Measurements from ENCODE around the gene TPO. TPM values are rescaled to one million over a fixed set of nuclear protein-coding genes. Genes with fewer than 3 reads are reported as not detected.
"Not testable (repeated sequence)": the region's sequence is repeated elsewhere in the genome, so short reads cannot be mapped to it uniquely, and the experiment has no call there.

Gene TPO
- total RNA-seq, 2 experiments from 2014 or later = not detected

GRCh38 chr2:1414901-1415300, 1.6 kb downstream of the TPO start:
- H3K4me3 Mint-ChIP-seq; DNase-seq; H3K4me1 Mint-ChIP-seq (ENCODE audit: low read depth); CTCF ChIA-PET; H3K36me3 Mint-ChIP-seq (ENCODE audit: low read depth); intact Hi-C loops (cut with micrococcal nuclease); H3K27ac Mint-ChIP-seq; H3K27me3 Mint-ChIP-seq (ENCODE audit: low read depth); H3K9me3 Mint-ChIP-seq: not testable (repeated sequence)

GRCh38 chr2:1415501-1415900, 2.2 kb downstream of the TPO start:
- no peaks in the 10 kb centered on the region for H3K9me3 Mint-ChIP-seq

GRCh38 chr2:1418566-1418965, 5.3 kb downstream of the TPO start:
- Mint-ChIP-seq H3K4me3 (no peak overlapping the region), H3K27me3 (ENCODE audit: low read depth) (no peaks in the 10 kb centered on the region), H3K4me1 (ENCODE audit: low read depth) (no peaks in the 10 kb centered on the region), H3K9me3 (no peaks in the 10 kb centered on the region), H3K36me3 (ENCODE audit: low read depth) (no peaks in the 10 kb centered on the region), H3K27ac (no peak overlapping the region)
- intact Hi-C loops (cut with micrococcal nuclease) = no loop called here
- CTCF ChIA-PET = no interaction called here
- no peak for DNase-seq

More at GRCh38 chr2:1415501-1415900, 2.2 kb downstream of the TPO start:
- intact Hi-C loops (cut with micrococcal nuclease) = no loop called here
- H3K27ac Mint-ChIP-seq = no peak overlapping the region
- no peaks in the 10 kb centered on the region for H3K27me3 Mint-ChIP-seq (ENCODE audit: low read depth)
- no peak for DNase-seq
- CTCF ChIA-PET = no interaction called here
- no peak overlapping the region for H3K4me3 Mint-ChIP-seq
- H3K4me1 Mint-ChIP-seq (ENCODE audit: low read depth) = no peaks in the 10 kb centered on the region
- H3K36me3 Mint-ChIP-seq (ENCODE audit: low read depth) = no peaks in the 10 kb centered on the region

GRCh38 chr2:1420746-1421480, 7.7 kb downstream of the TPO start:
- H3K9me3 Mint-ChIP-seq = no peaks in the 10 kb centered on the region
- intact Hi-C loops (cut with micrococcal nuclease) = no loop called here
- CTCF ChIA-PET = no interaction called here

GRCh38 chr2:1421731-1422130, 8.5 kb downstream of the TPO start:
- Mint-ChIP-seq H3K27me3 (ENCODE audit: low read depth) (no peaks in the 10 kb centered on the region), H3K4me3 (no peak overlapping the region), H3K4me1 (ENCODE audit: low read depth) (no peaks in the 10 kb centered on the region), H3K36me3 (ENCODE audit: low read depth) (no peaks in the 10 kb centered on the region), H3K27ac (no peak overlapping the region), H3K9me3 (no peaks in the 10 kb centered on the region)
- DNase-seq = no peak
- intact Hi-C loops (cut with micrococcal nuclease) = no loop called here
- CTCF ChIA-PET = no interaction called here

More at GRCh38 chr2:1420746-1421480, 7.7 kb downstream of the TPO start:
- Mint-ChIP-seq H3K4me1 (ENCODE audit: low read depth) (no peaks in the 10 kb centered on the region), H3K36me3 (ENCODE audit: low read depth) (no peaks in the 10 kb centered on the region), H3K27me3 (ENCODE audit: low read depth) (no peaks in the 10 kb centered on the region), H3K27ac (no peak overlapping the region), H3K4me3 (no peak overlapping the region)
- no peak for DNase-seq

GRCh38 chr2:1422131-1422530, 8.9 kb downstream of the TPO start:
- Mint-ChIP-seq H3K27me3 (ENCODE audit: low read depth) (no peaks in the 10 kb centered on the region), H3K4me3 (no peak overlapping the region), H3K9me3 (no peaks in the 10 kb centered on the region), H3K4me1 (ENCODE audit: low read depth) (no peaks in the 10 kb centered on the region), H3K27ac (no peak overlapping the region), H3K36me3 (ENCODE audit: low read depth) (no peaks in the 10 kb centered on the region)
- CTCF ChIA-PET = no interaction called here
- DNase-seq = no peak
- intact Hi-C loops (cut with micrococcal nuclease) = no loop called here

GRCh38 chr2:1422716-1423285, 9.5 kb downstream of the TPO start:
- Mint-ChIP-seq H3K9me3 (no peaks in the 10 kb centered on the region), H3K27me3 (ENCODE audit: low read depth) (no peaks in the 10 kb centered on the region), H3K4me1 (ENCODE audit: low read depth) (no peaks in the 10 kb centered on the region), H3K4me3 (no peak overlapping the region), H3K36me3 (ENCODE audit: low read depth) (no peaks in the 10 kb centered on the region), H3K27ac (no peak overlapping the region)
- CTCF ChIA-PET = no interaction called here
- intact Hi-C loops (cut with micrococcal nuclease) = no loop called here
- DNase-seq = no peak

GRCh38 chr2:1427086-1427485, 13.8 kb downstream of the TPO start:
- H3K9me3 Mint-ChIP-seq = no peaks in the 10 kb centered on the region
- no peaks in the 10 kb centered on the region for H3K36me3 Mint-ChIP-seq (ENCODE audit: low read depth)
- no peaks in the 10 kb centered on the region for H3K27me3 Mint-ChIP-seq (ENCODE audit: low read depth)
- intact Hi-C loops (cut with micrococcal nuclease) = no loop called here
- H3K4me3 Mint-ChIP-seq = no peak overlapping the region
- no peaks in the 10 kb centered on the region for H3K4me1 Mint-ChIP-seq (ENCODE audit: low read depth)
- H3K27ac Mint-ChIP-seq = no peak overlapping the region
- CTCF ChIA-PET = no interaction called here
- no peak for DNase-seq

GRCh38 chr2:1429895-1430294, 16.6 kb downstream of the TPO start:
- Mint-ChIP-seq H3K27me3 (ENCODE audit: low read depth) (no peaks in the 10 kb centered on the region), H3K27ac (no peak overlapping the region), H3K4me3 (no peak overlapping the region), H3K9me3 (no peaks in the 10 kb centered on the region), H3K36me3 (ENCODE audit: low read depth) (no peaks in the 10 kb centered on the region), H3K4me1 (ENCODE audit: low read depth) (no peaks in the 10 kb centered on the region)
- CTCF ChIA-PET = no interaction called here
- intact Hi-C loops (cut with micrococcal nuclease) = no loop called here
- DNase-seq = no peak

GRCh38 chr2:1430491-1430890, 17.2 kb downstream of the TPO start:
- intact Hi-C loops (cut with micrococcal nuclease) = no loop called here
- H3K9me3 Mint-ChIP-seq = no peaks in the 10 kb centered on the region

GRCh38 chr2:1431886-1432400, 18.7 kb downstream of the TPO start:
- Mint-ChIP-seq H3K27ac (no peak overlapping the region), H3K9me3 (no peaks in the 10 kb centered on the region), H3K4me3 (no peak overlapping the region), H3K36me3 (ENCODE audit: low read depth) (no peaks in the 10 kb centered on the region), H3K4me1 (ENCODE audit: low read depth) (no peaks in the 10 kb centered on the region), H3K27me3 (ENCODE audit: low read depth) (no peaks in the 10 kb centered on the region)
- CTCF ChIA-PET = no interaction called here
- no peak for DNase-seq
- intact Hi-C loops (cut with micrococcal nuclease) = no loop called here

More at GRCh38 chr2:1430491-1430890, 17.2 kb downstream of the TPO start:
- Mint-ChIP-seq H3K36me3 (ENCODE audit: low read depth) (no peaks in the 10 kb centered on the region), H3K4me1 (ENCODE audit: low read depth) (no peaks in the 10 kb centered on the region), H3K27me3 (ENCODE audit: low read depth) (no peaks in the 10 kb centered on the region), H3K4me3 (no peak overlapping the region), H3K27ac (no peak overlapping the region)
- CTCF ChIA-PET = no interaction called here
- DNase-seq = no peak

- no peaks in the 10 kb centered on the region for H3K36me3 Mint-ChIP-seq (ENCODE audit: low read depth)
- H3K27me3 Mint-ChIP-seq (ENCODE audit: low read depth) = no peaks in the 10 kb centered on the region
- H3K9me3 Mint-ChIP-seq = no peaks in the 10 kb centered on the region
- CTCF ChIA-PET = no interaction called here
- no peak for DNase-seq
- no peak overlapping the region for H3K27ac Mint-ChIP-seq
- no peak overlapping the region for H3K4me3 Mint-ChIP-seq
- intact Hi-C loops (cut with micrococcal nuclease) = no loop called here
- H3K4me1 Mint-ChIP-seq (ENCODE audit: low read depth) = no peaks in the 10 kb centered on the region
Observed at GRCh38 chr2:1432726-1433125, 19.5 kb downstream of the TPO start.

GRCh38 chr2:1436369-1436768, 23.1 kb downstream of the TPO start:
- CTCF ChIA-PET = no interaction called here
- no peak overlapping the region for H3K27ac Mint-ChIP-seq
- intact Hi-C loops (cut with micrococcal nuclease) = no loop called here
- H3K36me3 Mint-ChIP-seq (ENCODE audit: low read depth) = no peaks in the 10 kb centered on the region
- no peaks in the 10 kb centered on the region for H3K4me1 Mint-ChIP-seq (ENCODE audit: low read depth)
- DNase-seq = no peak
- no peaks in the 10 kb centered on the region for H3K9me3 Mint-ChIP-seq
- H3K27me3 Mint-ChIP-seq (ENCODE audit: low read depth) = no peaks in the 10 kb centered on the region
- H3K4me3 Mint-ChIP-seq = no peak overlapping the region

Data from activated naive CD4-positive, alpha-beta T cell treated with anti-CD3 and anti-CD28 coated beads for 36 hours (primary cell).